ENCODE data around the gene CFAP221.
"Not testable (repeated sequence)": the region's sequence is repeated elsewhere in the genome, so short reads cannot be mapped to it uniquely, and the experiment has no call there.

CFAP221 gene

DNA sequence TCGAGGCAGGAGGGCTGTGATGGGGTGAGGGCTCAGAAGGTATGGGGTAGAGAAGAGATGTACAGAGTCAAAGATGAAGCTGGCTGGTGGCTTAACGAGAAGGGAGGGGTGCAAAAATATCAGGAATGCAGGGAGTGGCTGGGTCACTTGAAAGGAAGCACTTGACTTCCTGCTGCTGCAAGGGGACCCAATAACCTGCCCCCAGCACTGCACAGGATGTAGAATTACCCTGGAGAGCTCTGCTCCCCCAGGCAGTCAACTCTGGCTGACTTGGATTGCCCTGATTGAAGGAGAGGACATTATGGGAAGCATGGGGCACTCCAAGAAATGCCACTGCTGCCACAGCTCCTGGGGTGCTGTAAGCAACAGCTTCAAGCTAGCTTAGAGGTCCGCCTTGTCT lies 41.8 kb downstream of the CFAP221 start:
- no peak for TF ChIP-seq ZNF274 (IDR thresholded peaks at IDR 0.05; ENCODE audit: low read depth, low read length)
- no peak overlapping the region for H3K4me3 ChIP-seq (ENCODE audit: low read length)

DNA sequence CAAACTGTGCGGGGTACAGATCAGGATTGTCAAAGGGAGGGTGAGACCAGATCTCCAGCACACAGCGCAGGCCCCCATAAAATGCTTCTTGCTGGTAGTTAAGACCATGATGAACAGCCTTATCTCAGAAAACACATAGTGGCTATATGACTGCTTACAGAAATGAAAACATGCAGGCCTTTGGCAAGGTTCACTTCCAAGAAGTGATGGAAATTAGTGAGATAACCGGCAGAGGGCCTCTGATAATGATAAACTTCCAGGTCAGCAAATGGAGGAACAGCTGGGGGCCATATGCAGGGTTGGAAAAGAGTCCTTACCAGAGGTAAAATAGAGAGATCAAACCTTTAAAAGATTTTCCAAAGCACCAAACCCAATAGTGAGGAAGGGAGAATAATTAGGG lies 46.6 kb downstream of the CFAP221 start:
- no peak overlapping the region for H3K4me3 ChIP-seq (ENCODE audit: low read length)
- TF ChIP-seq ZNF274 (IDR thresholded peaks at IDR 0.05; ENCODE audit: low read depth, low read length): no peak

DNA sequence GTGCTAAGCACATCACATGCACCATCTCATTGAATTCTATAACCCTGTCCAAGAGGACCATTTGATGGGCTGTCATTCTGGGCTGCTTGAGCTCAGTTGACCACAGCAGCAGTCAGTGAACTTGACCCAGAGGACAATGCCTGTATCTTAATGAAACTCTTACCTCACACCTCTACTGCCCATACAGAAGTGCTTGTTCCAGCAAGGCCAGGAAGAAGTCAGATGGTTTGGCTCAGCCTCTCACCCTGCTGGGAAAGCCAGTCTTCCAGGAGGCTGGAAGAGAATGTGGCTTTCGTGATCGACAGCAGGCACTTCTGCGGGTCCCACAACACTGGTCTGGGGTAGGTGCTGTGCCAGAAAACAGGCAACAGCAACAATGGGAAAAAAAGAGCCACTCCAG lies 47.3 kb downstream of the CFAP221 start:
- H3K4me3 ChIP-seq (ENCODE audit: low read length): no peak overlapping the region
- TF ChIP-seq ZNF274 (IDR thresholded peaks at IDR 0.05; ENCODE audit: low read depth, low read length): no peak

DNA sequence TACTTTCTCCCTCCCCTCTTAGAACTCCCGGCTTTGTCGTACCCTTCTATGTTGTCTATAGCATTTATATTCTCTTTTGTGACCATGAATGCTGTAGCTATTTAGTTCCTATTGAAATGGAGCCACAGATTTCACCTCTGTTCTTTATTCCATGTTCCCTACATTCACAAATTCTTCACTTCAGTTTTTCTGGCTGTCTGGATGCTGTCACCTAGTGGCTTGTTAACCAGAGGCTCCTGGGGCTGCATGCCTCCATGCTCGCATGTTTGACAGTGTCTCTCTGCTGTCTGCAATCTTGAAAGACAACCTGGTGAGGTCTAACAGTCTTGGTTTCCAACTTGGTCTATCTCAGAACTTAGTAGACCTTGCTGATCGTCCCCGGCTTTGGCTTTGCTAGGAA lies 48.2 kb downstream of the CFAP221 start:
- no peak for TF ChIP-seq ZNF274 (IDR thresholded peaks at IDR 0.05; ENCODE audit: low read depth, low read length)
- H3K4me3 ChIP-seq (ENCODE audit: low read length): no peak overlapping the region

DNA sequence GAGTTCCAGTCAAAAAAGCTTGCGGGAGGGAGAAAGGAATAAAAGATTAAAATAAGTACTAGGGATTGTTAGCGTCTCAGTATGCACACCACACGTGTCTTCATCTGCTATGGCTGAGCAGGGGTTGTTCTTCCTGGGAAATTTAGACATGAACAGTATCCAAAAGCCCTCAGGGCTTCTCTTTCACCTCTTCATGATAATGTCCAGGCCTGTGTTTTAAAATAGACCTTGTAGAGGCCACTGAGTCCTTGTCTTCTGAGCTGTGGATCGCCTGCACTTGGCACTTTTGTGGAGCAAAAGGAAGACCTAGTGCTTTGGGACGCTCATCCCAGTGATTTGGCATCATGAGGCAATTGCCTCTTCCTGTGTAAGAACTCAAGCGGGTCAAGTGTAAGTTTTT lies 52.4 kb downstream of the CFAP221 start:
- no peak for TF ChIP-seq ZNF274 (IDR thresholded peaks at IDR 0.05; ENCODE audit: low read depth, low read length)
- H3K4me3 ChIP-seq (ENCODE audit: low read length): no peak overlapping the region

DNA sequence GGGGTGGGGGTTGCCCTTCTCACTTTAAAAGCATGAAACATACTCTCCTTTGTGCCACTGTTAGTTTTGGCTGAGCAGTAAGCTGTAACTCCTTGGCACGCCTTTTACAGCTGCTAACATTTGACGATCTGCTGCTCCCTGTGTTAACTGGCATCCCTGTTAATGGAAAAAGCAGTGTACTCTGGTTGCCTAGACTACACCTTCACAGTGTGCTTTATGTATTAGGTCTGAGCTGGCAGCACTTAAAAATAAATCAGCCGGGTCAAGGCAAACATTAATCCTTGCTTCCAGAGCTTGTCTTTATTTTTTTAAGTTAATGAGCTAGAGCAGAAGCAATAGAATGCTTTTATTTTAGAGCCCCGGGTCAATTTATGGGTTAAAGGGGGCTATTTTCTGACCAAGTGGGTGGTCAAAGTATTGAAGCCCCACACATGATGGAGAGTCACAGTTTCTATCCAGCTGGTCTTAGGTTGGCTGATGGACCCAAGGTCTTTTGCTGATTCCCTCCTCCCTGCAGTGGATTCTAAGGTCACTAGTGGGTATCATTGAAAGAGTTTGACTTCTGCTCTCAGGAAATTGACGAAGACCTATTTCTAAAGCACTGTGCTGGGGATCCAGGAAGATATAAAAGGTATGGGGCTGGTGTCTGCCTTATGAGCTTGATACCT lies 54.5 kb downstream of the CFAP221 start:
- no peak for TF ChIP-seq ZNF274 (IDR thresholded peaks at IDR 0.05; ENCODE audit: low read depth, low read length)
- H3K4me3 ChIP-seq (ENCODE audit: low read length): no peak overlapping the region

DNA sequence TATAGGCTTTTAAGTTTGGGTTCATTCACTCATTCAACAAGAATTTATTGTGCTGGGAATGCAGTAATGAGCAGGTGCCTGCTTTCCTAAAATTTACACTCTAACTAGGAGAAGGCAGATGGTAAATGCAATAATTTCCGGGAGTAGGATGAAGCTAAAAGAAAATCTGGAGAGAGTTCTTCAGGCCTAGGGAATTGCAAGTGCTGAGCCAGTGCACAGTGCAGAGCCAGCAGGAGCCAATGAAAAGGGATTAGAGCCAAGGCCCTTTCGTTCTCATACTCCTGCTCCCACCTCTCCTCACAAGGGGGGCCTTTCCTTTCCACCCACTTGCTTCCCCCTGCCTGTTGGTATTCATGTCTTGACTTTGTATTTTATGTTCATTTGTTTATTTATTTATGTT lies 55.1 kb downstream of the CFAP221 start:
- no peak overlapping the region for H3K4me3 ChIP-seq (ENCODE audit: low read length)
- TF ChIP-seq ZNF274 (IDR thresholded peaks at IDR 0.05; ENCODE audit: low read depth, low read length): no peak

DNA sequence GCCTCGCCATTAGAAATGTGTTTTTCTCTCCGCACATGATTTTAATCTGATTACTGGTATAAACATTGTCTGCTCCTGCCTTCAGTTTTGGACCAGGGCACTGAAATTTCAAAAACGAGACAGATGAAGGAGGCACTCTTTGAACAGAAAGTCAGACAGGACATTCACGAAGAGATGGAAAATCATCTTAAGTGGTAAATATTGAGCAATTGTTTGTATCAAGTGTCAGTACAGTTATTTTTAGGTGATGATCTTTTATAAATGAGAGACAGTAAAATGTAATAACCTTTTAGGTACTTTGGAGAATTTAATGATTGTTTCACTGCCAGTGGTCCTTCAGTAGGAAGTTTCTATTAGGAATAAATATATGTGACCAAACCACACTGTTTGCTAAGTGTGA lies 60.8 kb downstream of the CFAP221 start:
- TF ChIP-seq ZNF274 (IDR thresholded peaks at IDR 0.05; ENCODE audit: low read depth, low read length): no peak

DNA sequence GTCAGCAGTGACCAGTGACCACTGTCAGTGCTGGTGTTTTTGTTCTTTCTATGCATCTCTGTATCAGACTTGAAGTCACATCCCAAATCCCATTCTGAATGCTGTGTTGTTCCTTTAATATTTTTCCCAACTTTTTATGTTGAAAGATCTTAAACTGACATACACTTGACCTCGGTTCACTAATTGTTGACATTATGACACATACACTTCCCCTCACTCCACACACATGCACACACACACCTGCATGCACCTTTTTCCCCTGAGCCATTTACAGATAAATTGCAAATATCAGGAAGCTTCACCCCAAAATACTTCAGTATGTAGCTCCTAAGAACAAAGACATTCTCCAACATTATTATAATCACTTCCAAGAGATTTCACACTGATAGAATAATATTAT lies 62.4 kb downstream of the CFAP221 start:
- no peak overlapping the region for H3K4me3 ChIP-seq (ENCODE audit: low read length)
- TF ChIP-seq ZNF274 (IDR thresholded peaks at IDR 0.05; ENCODE audit: low read depth, low read length): no peak

More for the DNA sequence above, 60.8 kb downstream of the CFAP221 start:
- H3K4me3 ChIP-seq (ENCODE audit: low read length): no peak overlapping the region

DNA sequence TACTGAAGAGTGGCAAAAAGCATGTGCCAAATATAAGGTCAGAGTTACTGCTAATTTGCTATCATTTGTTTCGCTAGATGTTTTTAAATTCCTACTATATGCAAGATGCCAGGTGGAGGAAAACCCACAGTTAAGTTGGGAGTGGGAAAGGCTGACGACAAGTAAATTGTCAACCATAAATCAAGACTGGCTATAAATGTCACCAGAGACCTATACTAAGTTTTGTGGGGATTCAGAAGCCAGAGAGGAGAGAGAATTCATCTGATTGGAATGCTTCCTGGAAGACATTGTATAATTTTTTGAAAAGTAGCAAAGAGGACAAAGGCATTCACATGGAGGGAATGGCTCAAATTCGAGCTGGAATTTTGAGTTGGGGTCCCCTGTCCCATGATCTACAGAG lies 64.3 kb downstream of the CFAP221 start:
- H3K4me3 ChIP-seq (ENCODE audit: low read length): no peak overlapping the region
- no peak for TF ChIP-seq ZNF274 (IDR thresholded peaks at IDR 0.05; ENCODE audit: low read depth, low read length)

DNA sequence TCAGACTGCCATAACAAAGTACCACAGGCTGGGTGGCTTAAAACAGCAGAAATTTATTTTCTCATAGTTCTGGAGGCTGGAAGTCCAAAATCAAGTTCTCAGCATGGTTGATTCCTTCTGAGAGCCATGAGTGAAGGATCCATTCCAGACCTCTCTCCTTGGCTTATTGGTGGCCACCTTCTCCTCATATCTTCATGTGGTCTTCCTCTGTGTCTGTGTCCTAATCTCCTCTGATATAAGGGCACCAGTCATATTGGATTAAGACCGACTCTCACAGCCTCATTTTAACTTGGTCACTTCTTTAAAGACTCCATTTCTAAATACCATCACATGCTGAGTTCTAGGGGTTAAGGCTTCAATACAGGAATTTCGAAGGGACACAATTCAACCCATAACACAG lies 65.1 kb downstream of the CFAP221 start:
- H3K4me3 ChIP-seq (ENCODE audit: low read length): no peak overlapping the region
- TF ChIP-seq ZNF274 (IDR thresholded peaks at IDR 0.05; ENCODE audit: low read depth, low read length): no peak

DNA sequence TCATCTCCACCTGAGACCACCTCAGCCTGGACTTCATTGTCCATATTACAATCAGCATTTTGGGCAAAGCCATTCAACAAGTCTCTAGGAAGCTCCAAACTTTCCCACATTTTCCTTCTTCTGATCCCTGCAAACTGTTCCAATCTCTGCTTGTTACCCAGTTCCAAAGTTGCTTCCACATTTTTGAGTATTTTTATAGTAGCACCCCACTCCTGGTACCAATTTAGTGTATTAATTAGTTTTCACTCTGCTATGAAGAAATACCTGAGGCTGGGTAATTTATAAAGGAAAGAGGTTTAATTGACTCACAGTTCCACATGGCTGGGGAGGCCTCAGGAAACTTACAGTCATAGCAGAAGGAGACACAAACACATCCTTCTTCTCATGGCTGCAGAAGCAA lies 69.9 kb downstream of the CFAP221 start:
- H3K4me3 ChIP-seq (ENCODE audit: low read length): not testable (repeated sequence)

DNA sequence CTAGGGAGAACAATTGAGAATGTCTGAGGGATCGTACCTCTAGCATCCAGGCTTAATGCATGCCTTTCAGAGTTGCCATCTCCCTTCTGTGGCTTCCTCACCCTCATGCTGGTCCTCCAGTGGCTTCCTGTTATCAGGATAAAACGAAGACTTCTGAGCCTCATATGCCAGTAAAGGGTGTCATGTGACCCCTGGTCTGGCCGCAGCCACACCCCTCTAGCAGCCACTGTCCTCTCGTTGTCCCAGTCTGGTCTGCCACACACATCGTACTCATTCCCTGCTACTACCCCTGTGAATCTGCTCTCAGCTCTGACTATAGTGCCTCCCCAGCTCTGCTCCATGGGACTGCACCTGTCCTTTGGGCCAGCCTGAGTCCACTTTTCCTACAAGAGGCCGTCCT lies 72.2 kb downstream of the CFAP221 start:
- TF ChIP-seq ZNF274 (IDR thresholded peaks at IDR 0.05; ENCODE audit: low read depth, low read length): no peak

DNA sequence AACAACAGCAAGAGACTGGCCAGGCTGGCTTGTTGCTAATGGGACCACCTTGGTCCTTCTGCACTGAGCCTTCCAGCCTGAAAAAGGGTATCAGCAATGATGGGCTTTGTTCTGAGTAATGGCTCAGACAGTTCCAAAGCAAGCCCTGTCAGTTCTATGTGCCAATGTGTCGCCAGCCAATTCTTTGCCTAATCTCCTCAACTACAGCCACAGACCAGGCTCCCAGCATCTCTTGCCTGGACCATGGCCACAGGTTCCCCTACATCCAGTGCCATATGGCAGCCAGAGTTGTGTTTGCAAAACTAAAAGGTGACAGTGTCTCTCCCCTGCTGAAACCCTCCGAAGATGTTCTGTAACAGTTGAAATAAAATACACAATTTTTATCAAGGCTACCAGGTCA lies 73.2 kb downstream of the CFAP221 start:
- no peak overlapping the region for H3K4me3 ChIP-seq (ENCODE audit: low read length)
- TF ChIP-seq ZNF274 (IDR thresholded peaks at IDR 0.05; ENCODE audit: low read depth, low read length): no peak

More for the DNA sequence above, 72.2 kb downstream of the CFAP221 start:
- no peak overlapping the region for H3K4me3 ChIP-seq (ENCODE audit: low read length)

DNA sequence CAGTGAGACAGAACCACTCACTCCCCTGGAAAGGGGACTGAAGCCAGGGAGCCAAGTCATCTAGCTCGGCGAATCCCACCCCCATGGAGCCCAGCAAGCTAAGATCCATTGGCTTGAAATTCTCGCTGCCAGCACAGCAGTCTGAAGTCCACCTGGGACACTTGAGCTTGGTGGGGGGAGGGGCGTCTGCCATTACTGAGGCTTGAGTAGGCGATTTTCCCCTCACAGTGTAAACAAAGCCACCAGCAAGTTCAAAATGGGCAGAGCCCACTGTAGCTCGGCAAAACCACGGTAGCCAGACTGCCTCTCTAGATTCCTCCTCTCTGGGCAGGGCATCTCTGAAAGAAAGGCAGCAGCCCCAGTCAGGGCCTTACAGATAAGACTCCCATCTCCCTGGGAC lies 74.5 kb downstream of the CFAP221 start:
- H3K4me3 ChIP-seq (ENCODE audit: low read length): not testable (repeated sequence)

DNA sequence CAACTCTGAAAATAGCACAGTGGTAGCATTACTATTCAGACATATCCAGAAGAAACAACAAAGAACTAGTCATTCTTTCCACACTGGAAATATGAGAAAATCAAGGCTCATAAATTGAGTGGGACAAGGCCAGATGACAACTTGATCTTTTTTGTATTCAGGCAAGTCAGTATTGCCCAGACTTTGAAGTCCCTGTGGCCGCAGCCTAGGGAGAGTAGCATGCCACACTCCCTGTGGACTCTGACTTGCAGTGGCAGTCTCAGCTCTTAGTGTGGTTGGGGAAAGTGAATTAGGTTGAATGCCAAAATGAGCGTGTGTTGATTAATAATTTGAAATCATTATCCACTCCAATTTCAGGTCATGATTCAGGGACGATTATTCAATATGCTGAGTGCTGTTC lies 81.0 kb downstream of the CFAP221 start:
- H3K4me3 ChIP-seq (ENCODE audit: low read length): no peak overlapping the region
- TF ChIP-seq ZNF274 (IDR thresholded peaks at IDR 0.05; ENCODE audit: low read depth, low read length): no peak
